Measurements from ENCODE around the gene MBD3.

Gene MBD3

GRCh38 chr19:1633269-1633826 lies 40.7 kb upstream of the MBD3 start:
- Histone ChIP-seq H3K36me3 (peaks cover 71% of the 10 kb centered on the region), H3K4me3 (ENCODE audit: low read depth, low read length) (no peak overlapping the region), H3K27me3 (ENCODE audit: insufficient read depth, low read depth, severe bottlenecking) (no peaks in the 10 kb centered on the region), H3K9me3 (ENCODE audit: severe bottlenecking) (no peaks in the 10 kb centered on the region), H3K27ac (no peak overlapping the region)
- TF ChIP-seq CTCF (IDR thresholded peaks at IDR 0.05; ENCODE audit: low read depth, low read length): no peak
- DNase-seq: no peak

- peaks cover 66% of the 10 kb centered on the region for H3K36me3 ChIP-seq
- no peak for TF ChIP-seq CTCF (IDR thresholded peaks at IDR 0.05; ENCODE audit: low read depth, low read length)
- no peak overlapping the region for H3K27ac ChIP-seq
- H3K9me3 ChIP-seq (ENCODE audit: severe bottlenecking): no peaks in the 10 kb centered on the region
- H3K27me3 ChIP-seq (ENCODE audit: insufficient read depth, low read depth, severe bottlenecking): no peaks in the 10 kb centered on the region
- no peak for DNase-seq
- H3K4me3 ChIP-seq (ENCODE audit: low read depth, low read length): no peak overlapping the region
Measured at GRCh38 chr19:1632462-1633268, 40.0 kb upstream of the MBD3 start.

GRCh38 chr19:1631557-1632100 lies 39.0 kb upstream of the MBD3 start:
- H3K9me3 ChIP-seq (ENCODE audit: severe bottlenecking): no peaks in the 10 kb centered on the region
- no peak overlapping the region for H3K4me3 ChIP-seq (ENCODE audit: low read depth, low read length)
- TF ChIP-seq CTCF (IDR thresholded peaks at IDR 0.05; ENCODE audit: low read depth, low read length): no peak
- H3K36me3 ChIP-seq: peaks cover 62% of the 10 kb centered on the region
- H3K27ac ChIP-seq: no peak overlapping the region
- no peak for DNase-seq
- no peaks in the 10 kb centered on the region for H3K27me3 ChIP-seq (ENCODE audit: insufficient read depth, low read depth, severe bottlenecking)

GRCh38 chr19:1630811-1631210 lies 38.1 kb upstream of the MBD3 start:
- Histone ChIP-seq H3K36me3 (peaks cover 57% of the 10 kb centered on the region), H3K9me3 (ENCODE audit: severe bottlenecking) (no peaks in the 10 kb centered on the region), H3K4me3 (ENCODE audit: low read depth, low read length) (no peak overlapping the region), H3K27me3 (ENCODE audit: insufficient read depth, low read depth, severe bottlenecking) (no peaks in the 10 kb centered on the region), H3K27ac (no peak overlapping the region)
- no peak for DNase-seq
- no peak for TF ChIP-seq CTCF (IDR thresholded peaks at IDR 0.05; ENCODE audit: low read depth, low read length)

GRCh38 chr19:1630012-1630411 lies 37.3 kb upstream of the MBD3 start:
- no peak for DNase-seq
- Histone ChIP-seq H3K4me3 (ENCODE audit: low read depth, low read length) (no peak overlapping the region), H3K27me3 (ENCODE audit: insufficient read depth, low read depth, severe bottlenecking) (no peaks in the 10 kb centered on the region), H3K27ac (no peak overlapping the region), H3K9me3 (ENCODE audit: severe bottlenecking) (no peaks in the 10 kb centered on the region), H3K36me3 (peaks cover 62% of the 10 kb centered on the region)
- TF ChIP-seq CTCF (IDR thresholded peaks at IDR 0.05; ENCODE audit: low read depth, low read length): no peak

Data from WERI-Rb-1 (cell line).